ENCODE data around the gene ATF3. TPM values are rescaled to one million over a fixed set of nuclear protein-coding genes. Genes with fewer than 3 reads are reported as not detected.

ATF3 gene
- total RNA-seq, 1 donor from 2014 or later, result 16.8 TPM

DNA sequence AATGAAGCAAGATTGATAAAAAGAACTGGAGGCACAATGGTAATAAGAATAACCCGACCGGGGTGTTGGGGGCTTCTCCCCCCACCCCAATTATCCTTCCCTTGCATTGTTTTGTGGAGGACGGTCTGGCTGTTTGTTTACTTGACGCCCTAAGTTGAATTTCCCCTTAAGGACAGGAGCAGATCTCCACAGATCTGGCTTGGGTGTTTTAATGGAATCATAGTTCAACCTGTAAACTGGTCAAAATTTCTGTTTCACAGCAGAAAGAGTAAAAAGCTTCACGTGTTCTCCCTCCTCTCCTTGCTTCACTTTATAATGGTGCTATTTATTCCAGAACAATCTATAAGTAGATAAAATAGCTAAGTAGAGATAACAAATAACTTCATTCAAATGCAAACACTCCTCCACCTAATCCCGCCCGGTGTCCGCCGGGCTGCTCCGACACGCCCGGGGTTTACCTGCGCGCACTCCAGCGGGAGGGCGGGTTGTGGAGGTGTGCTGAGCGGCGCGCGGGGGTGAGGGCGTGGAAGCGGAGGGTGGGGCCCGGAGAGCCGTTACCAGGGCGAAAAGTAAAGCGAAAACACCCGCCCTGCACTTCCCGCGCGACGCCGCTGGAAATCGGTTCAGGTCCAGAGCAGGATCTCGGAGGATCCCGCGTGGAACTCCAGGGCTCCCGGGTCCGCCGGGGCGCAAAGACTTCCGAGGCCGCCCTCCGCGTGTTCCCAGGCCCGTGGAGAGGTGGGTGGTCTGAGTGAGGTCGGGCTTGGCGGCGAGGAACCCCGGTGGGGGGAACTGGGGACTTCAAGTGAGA, 2.0 kb upstream of the ATF3 start:
- Mint-ChIP-seq H3K27me3 (peaks cover 39% of the 10 kb centered on the region), H3K4me1 (peaks cover 29% of the 10 kb centered on the region), H3K27ac (peak overlapping the region; percentile 90), H3K9me3 (no peaks in the 10 kb centered on the region), H3K36me3 (ENCODE audit: low read depth) (peaks cover 5% of the 10 kb centered on the region), H3K4me3 (peak overlapping the region; percentile 95)
- ChIA-PET POLR2A (interaction anchor here (1.2 to 4.4 kb wide), 5 partner anchors 10 to 185 kb away, joined by 4 to 70 read pairs (median 18); partner anchors contain the start of genes NSL1 and TATDN3), CTCF (no interaction called here)
- no peak for ATAC-seq (ENCODE audit: low read depth)
- peak; percentile 44 for DNase-seq
- TF ChIP-seq, protein P1, sequence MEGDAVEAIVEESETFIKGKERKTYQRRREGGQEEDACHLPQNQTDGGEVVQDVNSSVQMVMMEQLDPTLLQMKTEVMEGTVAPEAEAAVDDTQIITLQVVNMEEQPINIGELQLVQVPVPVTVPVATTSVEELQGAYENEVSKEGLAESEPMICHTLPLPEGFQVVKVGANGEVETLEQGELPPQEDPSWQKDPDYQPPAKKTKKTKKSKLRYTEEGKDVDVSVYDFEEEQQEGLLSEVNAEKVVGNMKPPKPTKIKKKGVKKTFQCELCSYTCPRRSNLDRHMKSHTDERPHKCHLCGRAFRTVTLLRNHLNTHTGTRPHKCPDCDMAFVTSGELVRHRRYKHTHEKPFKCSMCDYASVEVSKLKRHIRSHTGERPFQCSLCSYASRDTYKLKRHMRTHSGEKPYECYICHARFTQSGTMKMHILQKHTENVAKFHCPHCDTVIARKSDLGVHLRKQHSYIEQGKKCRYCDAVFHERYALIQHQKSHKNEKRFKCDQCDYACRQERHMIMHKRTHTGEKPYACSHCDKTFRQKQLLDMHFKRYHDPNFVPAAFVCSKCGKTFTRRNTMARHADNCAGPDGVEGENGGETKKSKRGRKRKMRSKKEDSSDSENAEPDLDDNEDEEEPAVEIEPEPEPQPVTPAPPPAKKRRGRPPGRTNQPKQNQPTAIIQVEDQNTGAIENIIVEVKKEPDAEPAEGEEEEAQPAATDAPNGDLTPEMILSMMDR (IDR thresholded peaks at IDR 0.05), result no peak
- intact Hi-C loops (cut with micrococcal nuclease), result no loop called here

DNA sequence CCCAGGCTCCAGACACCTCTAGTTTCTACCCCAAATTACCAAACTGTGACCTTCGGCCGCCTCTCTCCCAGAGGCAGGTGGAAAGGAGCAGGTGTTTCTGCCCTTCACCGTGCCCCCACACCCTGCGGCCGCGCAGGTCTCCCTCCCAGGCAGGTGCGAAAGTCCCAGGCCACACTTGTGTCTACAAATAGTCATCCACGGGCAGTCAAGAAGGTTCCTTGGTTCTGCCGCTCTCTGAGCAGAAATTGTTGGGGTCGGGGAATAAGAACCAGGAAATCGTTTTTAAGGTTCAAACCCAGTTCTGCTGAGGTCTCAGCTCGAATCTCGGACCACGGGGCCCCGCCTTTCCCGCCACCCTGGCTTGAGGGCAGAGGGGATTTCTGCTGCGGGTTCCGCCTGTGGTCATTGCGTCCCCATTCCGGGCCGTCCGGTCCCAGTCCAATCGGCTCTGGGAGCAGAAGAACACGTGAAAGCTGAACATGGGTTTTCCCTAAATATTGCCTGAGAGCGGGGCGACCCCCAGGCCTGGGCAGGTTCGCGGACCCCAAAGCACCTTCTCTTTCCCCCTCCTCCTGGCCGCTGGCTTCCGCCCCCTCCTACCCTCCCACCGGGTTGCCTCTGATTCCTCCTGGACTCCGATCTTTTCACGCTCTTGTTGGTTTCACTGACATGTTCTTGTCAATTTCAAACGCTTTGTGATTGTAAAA, 1.2 kb upstream of the ATF3 start:
- Mint-ChIP-seq H3K4me3 (peak overlapping the region; percentile 95), H3K9me3 (no peaks in the 10 kb centered on the region), H3K27me3 (peaks cover 38% of the 10 kb centered on the region), H3K27ac (peak overlapping the region; percentile 90), H3K4me1 (peaks cover 29% of the 10 kb centered on the region), H3K36me3 (ENCODE audit: low read depth) (peaks cover 5% of the 10 kb centered on the region)
- TF ChIP-seq, protein P1 (IDR thresholded peaks at IDR 0.05), result no peak
- no peak for ATAC-seq (ENCODE audit: low read depth)
- POLR2A ChIA-PET, result interaction anchor here (1.1 to 4.4 kb wide), 14 partner anchors 8 to 184 kb away, joined by 3 to 70 read pairs (median 8); partner anchors contain the start of genes NSL1 and TATDN3
- intact Hi-C loops (cut with micrococcal nuclease), result no loop called here
- peak; percentile 37 for DNase-seq
- CTCF ChIA-PET, result interaction anchor here (1.4 kb wide), 1 partner anchor 40 kb away, joined by 3 read pairs; no protein-coding TSS in a partner anchor

DNA sequence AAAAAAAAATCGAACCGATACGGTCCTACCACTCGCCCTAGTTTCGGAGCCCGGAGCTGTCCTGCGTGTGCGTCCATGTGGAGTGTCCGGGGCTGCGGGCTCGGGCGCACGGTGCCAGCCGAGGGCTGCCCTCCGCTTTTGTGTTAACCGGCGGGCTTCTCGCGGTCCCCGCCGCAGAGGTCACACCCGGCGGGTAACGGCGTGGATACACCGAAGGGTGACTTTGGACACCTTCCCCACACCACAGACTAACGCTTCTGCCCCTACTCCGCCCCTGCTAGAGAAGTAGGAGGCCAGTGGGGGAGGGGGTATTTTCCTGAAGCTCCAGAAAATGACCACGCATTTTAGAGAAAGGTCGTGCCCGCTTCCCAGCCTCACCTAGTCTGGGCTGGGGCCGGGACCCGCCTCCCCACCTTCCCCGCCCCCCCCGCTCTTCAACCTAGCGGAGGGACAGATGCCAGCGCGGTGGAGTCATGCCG, 609 bp upstream of the ATF3 start:
- intact Hi-C loops (cut with micrococcal nuclease), result loop anchor here (1.0 to 2.0 kb wide), 11 partner anchors 12 to 573 kb away; partner anchors contain the start of genes ANGEL2, DTL, INTS7 and NSL1
- Mint-ChIP-seq H3K27me3 (peaks cover 34% of the 10 kb centered on the region), H3K36me3 (ENCODE audit: low read depth) (peaks cover 5% of the 10 kb centered on the region), H3K9me3 (no peaks in the 10 kb centered on the region), H3K4me1 (peaks cover 29% of the 10 kb centered on the region), H3K4me3 (peak overlapping the region; percentile 95), H3K27ac (peak overlapping the region; percentile 90)
- peak; percentile 2 for ATAC-seq (ENCODE audit: low read depth)
- DNase-seq, result peak; percentile 47
- ChIA-PET POLR2A (interaction anchor here (0.7 to 4.4 kb wide), 32 partner anchors 9 to 911 kb away, joined by 3 to 70 read pairs (median 4); partner anchors contain the start of genes DTL, FLVCR1, INTS7 and NSL1), CTCF (interaction anchor here (1.0 to 2.1 kb wide), 4 partner anchors 10 to 50 kb away, joined by 3 to 8 read pairs (median 4); no protein-coding TSS in a partner anchor)
- TF ChIP-seq, protein P1 (IDR thresholded peaks at IDR 0.05), result no peak

DNA sequence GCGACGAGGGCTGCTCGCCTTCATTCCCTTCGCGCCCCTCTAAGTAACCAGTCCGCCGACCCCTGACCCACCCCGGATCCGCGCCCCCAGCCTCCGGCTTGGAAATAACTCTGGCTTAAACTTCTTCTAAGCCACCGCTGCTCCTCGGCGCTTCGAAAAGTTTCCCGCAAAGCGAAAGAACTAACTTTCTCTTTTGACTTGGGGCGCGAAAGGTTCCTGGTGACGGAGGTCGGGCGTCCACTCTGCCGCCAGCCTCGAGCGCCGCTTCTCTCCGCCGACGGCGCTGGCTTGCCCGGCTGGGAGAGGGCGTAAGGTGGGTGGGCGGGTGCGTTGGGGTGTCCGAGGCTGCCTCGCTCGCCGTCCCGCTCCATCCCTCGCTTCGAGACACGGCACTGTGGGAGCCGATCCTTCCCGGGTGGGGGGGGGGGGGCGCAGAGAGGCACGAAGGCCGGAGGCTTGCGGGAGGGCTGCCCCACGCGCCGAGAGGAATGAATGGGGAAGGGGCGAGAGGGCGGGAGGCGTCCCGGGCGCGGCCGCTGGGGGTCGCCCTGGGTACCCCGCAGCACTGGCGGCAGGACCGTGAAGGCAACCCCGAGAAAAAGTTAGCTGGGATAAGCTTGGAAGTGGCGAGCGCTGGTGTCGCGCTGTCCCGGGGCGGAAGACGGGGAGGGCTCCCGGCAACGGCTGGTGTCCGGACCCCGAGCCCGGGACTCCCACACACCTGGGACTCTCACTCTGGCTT, 569 bp downstream of the ATF3 start:
- no peaks in the 10 kb centered on the region for H3K9me3 Mint-ChIP-seq
- H3K27ac Mint-ChIP-seq, result peak overlapping the region; percentile 90
- intact Hi-C loops (cut with micrococcal nuclease), result loop anchor here (1.0 to 2.0 kb wide), 11 partner anchors 13 to 574 kb away; partner anchors contain the start of genes ANGEL2, DTL, INTS7 and NSL1
- ATAC-seq (ENCODE audit: low read depth) (peak; percentile 20), DNase-seq (peak; percentile 55)
- TF ChIP-seq, protein P1 (IDR thresholded peaks at IDR 0.05), result no peak
- CTCF ChIA-PET, result interaction anchor here (0.8 to 2.1 kb wide), 6 partner anchors 9 to 132 kb away, joined by 3 to 8 read pairs (median 3); no protein-coding TSS in a partner anchor
- POLR2A ChIA-PET, result interaction anchor here (0.6 to 4.4 kb wide), 27 partner anchors 9 to 912 kb away, joined by 3 to 70 read pairs (median 4); partner anchors contain the start of genes DTL, FLVCR1, INTS7 and NSL1
- peak overlapping the region; percentile 95 for H3K4me3 Mint-ChIP-seq
- H3K4me1 Mint-ChIP-seq, result peaks cover 34% of the 10 kb centered on the region
- peaks cover 29% of the 10 kb centered on the region for H3K27me3 Mint-ChIP-seq
- H3K36me3 Mint-ChIP-seq (ENCODE audit: low read depth), result peaks cover 5% of the 10 kb centered on the region

Measured in activated B cell treated with CpG ODN at 0.5 μM for 24 hours (primary cell).